ENCODE data around the gene PAX6.

- TF ChIP-seq ZNF384 (IDR thresholded peaks at IDR 0.05) (no peak), TARDBP (IDR thresholded peaks at IDR 0.05) (no peak), FOXM1 (IDR thresholded peaks at IDR 0.05; ENCODE audit: borderline replicate concordance) (no peak), LEF1 (IDR thresholded peaks at IDR 0.05; ENCODE audit: borderline replicate concordance) (no peak), FOXA1 (IDR thresholded peaks at IDR 0.05) (no peak), SP1 (IDR thresholded peaks at IDR 0.05) (no peak), L3MBTL2 (conservative IDR thresholded peaks at IDR 0.05) (no peak), SUZ12 (IDR thresholded peaks at IDR 0.05) (no peak)
These were observed 34.2 kb upstream of the PAX6 start for GRCh38 chr11:31845331-31845730.
